HG03060 (cell line): ENCODE results near the gene CELF5.
"Not testable (repeated sequence)": the region's sequence is repeated elsewhere in the genome, so short reads cannot be mapped to it uniquely, and the experiment has no call there.

Experiments
- ATAC-seq: cut with Tn5 transposase; IDR thresholded peaks from one replicate; pipeline ENCODE4 v1.9.1; 2021; ENCODE audit warnings: low read depth, moderate number of reproducible peaks; ENCODE audit not compliant: unreplicated experiment

CELF5 gene

GRCh38 chr19:3335431-3336350, 111.2 kb downstream of the CELF5 start:
- ATAC-seq = no peak

- ATAC-seq = no peak
Observed at GRCh38 chr19:3336351-3336679, 111.9 kb downstream of the CELF5 start.

DNA sequence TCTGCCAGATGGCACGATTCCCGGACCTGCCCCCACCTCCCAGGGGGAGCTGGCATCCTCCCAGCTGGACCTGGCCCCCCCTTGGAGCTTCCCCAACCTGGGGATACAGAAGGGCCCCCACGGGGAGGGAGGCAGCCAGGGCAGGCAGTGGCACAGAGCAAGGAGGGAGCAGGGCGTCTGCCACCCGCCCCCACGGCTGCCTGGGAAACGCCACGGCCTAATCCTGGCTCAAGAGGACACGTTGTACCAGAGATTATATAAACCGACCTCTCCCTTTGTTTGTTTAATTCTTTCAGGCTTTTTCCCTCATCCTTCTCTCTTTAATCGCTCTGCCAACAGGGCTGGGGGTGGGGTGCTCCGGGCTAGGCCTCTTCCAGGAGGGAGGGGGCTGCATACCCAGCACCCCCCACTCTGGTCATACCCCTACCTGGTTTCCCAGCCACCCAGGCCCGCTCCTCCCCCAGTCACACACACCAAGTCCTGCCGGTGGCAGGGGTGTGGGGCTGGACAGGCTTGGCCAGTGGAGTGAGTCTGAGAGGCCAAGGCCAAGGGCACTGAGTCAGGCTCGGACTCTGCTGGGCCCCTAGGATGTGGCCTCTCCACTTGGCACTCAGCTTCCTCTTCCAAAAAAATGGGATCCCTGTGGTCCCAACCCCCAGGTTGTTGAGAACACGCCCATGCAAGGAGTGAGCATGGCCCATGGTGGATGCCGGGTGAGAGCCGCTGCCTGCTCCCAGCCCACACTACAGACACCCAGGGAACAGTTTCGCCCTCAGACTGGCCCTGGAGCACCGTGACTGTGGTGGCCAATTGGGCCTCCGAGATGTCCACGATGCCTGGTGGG, 112.4 kb downstream of the CELF5 start:
- ATAC-seq = no peak

DNA sequence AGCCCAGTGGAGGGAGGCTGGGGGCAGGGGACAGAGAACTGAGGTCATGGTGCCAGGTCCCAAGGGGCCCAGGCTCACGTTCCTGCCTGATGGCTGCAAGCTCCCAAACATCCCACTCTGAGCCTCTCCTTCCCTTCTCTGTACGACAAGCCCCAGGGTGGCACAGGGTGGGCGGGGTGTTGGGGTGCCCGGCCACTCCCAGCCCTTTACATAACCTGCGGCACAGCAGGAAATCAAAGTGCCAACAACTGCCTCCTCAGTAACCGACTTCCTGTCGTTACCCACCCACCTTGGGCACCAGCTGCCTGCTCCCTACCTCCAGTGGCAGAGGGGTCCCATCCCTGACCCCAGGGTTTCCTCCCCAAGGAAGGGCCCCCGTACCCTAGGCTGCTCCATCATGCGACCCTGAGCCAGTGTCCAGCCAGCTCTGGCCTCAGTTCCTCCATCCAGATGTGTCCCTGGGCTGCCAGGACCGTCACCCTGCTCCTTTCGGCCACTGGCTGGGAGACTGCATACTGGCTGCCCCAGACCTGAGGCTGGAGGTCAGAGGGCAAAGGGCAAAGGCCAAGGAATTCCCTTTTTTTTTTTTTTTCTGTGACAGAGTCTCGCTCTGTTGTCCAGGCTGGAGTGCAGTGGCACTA, 114.2 kb downstream of the CELF5 start:
- ATAC-seq = no peak

DNA sequence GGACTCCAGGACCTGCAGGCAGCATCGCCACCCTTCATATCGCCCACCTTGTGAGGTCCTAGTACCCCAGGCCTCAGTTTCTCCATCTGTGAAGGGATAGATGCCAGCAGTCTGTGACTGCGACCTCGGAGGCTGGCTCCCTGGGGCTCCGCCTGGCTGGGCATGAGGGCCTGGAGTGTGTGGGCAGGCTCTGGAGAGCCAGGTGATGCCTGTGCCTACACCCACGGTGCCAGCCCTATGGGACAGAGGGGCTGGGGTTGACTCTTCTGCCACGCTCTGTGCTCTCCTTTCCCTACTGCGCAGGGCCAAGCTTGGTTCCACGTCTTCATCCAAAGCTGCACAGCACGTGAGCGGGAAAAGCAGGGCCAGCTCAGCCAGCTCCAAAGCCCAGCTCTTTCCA, 115.9 kb downstream of the CELF5 start:
- no peak for ATAC-seq

DNA sequence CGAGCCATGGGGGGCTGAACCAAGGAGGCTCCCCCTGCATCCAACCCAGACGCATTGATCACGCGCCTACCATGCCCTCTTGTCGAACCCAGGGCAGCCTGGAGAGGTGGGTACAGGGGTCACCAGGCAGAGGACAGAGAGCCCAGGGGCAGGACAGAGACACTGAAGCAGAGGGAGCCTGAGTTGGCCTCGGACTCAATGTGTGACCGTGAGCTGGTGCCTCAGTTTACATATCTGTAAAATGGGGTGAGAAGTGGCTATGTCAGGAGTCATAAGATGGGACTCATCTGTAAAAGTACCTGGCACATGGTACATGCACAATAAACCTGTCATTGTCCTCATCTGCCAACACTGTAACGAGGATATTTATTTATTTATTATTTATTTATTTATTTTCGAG, 117.8 kb downstream of the CELF5 start:
- ATAC-seq = no peak

DNA sequence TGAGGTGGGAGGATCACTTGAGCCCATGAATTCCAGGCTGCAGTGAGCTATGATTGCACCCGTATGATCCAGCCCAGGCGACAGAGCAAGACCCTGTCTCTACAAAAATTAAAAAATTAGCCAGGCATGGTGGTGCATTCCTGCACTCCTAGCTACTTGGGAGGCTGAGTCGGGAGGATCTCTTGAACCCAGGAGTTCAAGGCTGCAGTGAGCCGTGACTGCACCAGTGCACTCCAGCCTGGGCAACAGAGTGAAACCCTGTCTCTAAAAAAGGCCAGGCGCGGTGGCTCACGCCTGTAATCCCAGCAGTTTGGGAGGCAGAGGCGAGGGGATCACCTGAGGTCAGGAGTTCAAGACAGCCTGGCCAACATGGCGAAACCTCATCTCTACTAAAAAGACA, 118.5 kb downstream of the CELF5 start:
- ATAC-seq = not testable (repeated sequence)

- no peak for ATAC-seq
Observed at GRCh38 chr19:3343619-3344502, 119.4 kb downstream of the CELF5 start.

DNA sequence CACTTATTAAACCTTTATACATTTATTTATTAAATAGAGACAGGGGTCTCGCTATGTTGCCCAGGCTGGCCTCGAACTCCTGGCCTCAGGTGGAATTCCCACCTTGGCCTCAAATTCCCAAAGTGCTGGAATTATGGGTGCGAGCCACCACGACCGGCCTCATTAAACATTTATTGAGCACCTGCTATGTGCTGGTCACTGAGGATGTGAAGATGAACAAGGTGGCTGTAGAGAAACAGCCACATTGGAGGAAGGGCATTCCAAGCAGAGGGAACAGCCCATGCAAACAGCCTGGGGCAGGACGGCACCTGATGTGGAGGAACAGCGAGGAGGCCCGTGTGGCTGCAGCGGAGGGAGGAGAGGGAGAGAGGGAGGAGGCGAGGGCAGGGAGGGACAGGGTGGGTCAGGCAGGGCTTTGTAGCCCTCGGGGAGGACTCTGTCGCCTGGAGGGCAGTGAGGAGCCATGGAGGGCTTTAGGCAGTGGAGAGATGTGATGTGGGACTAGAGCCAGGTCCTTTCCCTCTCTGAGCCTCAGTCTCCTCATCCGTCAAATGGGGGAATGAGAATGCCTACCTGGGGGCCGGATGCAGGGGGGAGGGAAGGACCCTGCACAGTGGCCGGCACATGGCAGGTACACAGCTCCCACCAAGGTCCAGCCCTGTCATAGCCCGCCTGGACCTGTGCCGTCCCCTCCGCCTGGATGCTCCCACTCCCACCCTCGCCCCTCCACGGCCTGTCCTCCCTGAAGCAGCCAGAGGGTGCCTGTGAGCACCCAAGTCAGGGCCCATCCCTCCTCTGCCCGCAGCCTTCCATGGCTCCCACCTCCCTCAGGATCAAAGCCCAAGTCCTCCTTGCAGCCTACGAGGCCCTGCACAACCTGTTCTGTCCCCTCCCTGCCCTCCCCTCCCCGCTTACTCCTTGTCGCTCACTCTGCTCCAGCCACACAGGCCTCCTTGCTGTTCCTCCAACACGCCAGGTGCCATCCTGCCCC, 120.4 kb downstream of the CELF5 start:
- no peak for ATAC-seq

DNA sequence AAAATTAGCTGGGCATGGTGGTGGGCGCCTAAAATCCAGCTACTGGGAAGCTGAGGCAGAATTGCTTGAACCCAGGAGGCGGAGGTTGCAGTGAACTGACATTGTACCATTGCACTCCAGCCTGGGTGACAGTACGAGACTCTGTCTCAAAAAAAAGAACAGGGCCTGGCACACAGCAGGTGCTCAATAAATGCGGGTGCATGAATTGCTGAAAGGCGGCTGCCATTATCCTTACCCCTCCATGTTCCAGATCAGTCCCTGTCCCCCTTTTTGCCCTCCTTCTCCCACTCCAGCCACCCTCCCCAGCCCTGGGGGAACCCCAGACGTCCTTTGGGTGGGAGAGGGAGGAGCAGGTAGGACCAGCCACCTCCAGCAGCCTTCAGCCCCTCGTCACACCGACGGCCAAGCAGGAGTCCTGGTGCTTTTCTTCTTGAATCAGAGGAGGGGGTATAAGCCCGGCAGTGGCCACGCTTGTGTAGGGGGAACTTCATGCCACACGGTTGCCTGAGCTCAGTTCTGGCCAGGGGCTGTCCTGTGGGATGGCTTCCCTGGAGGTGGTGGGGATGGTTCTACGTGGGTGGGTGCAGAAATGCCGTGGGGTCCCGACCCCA, 121.5 kb downstream of the CELF5 start:
- no peak for ATAC-seq
